ENCODE data around the gene ALG1. TPM values are rescaled to one million over a fixed set of nuclear protein-coding genes. Genes with fewer than 3 reads are reported as not detected.
A peak's percentile ranks its signal among the peaks of the same experiment; 100 is the strongest.
"Not testable (repeated sequence)": the region's sequence is repeated elsewhere in the genome, so short reads cannot be mapped to it uniquely, and the experiment has no call there.

Gene ALG1
- polyA plus RNA-seq, 4 donors: 23.9 to 28.3 (median 25.4) TPM

DNA sequence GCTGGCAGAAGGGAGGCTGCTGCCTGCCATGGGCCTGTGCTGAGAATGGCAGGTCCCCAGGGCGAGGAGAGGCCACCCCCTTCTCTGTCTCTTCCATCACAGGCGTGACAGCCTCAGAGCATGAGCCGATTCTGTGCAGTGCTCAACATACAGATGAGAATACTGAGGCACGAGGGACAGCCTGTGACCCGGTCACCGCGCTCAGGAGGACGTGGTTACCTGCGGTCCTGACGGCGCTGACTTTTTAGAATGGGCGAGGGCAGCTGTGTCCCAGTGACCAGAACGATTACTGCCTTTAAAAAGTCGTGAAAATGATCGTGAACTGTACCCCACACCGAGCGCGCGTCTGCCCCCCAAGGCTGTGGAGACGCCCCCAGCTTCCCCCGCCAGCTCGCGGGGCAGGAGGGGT lies 25.4 kb downstream of the ALG1 start:
- DNase-seq (ENCODE audit: low read depth in 4 of 4, low spot score in 2 of 4): not testable (repeated sequence)

DNA sequence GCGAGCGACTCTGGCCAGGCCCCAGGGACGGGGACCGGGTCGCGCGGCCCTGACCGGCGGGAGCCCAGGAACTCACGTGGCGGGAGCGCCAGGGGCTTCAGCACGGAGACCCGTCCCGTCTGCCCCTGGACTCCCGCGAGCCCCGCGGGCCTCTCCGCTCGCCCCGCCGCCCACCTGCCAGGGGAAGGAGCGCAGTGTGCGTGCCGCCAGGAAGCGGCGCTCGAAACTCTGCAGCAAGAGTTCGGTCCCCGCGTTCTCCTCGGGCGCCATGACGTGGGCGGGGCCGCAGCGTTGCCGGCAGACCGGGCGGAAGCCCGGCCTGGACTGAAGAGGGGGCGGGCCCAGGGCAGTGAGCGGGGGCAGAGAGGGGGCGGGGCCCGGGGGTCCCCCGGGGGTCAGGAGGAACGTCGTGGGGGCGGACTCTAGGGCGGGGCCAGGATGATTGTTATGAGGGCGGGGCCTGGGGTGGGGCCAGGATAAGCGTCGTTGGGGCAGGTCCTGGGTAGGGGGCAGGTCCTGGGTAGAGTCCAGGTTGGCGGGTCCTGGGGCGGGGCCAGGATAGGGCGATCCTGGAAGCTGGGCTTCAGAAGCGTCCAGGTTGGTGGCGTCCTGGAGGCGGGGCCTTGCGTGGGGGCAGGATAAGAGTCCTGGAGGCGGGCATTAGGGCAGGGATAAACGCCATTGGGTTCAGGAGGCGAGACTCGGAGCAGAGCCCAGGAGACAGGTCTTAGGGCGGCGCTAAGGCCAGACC lies 26.0 kb downstream of the ALG1 start, which contains the start of gene EEF2KMT:
Gene EEF2KMT (minus strand): TSS at position 326 of the 751 bp plus-strand sequence. CDS start 56 bp downstream, at position 270.
- peak; percentile 86 to 98 (median 94) for DNase-seq (ENCODE audit: low read depth in 4 of 4, low spot score in 2 of 4)

DNA sequence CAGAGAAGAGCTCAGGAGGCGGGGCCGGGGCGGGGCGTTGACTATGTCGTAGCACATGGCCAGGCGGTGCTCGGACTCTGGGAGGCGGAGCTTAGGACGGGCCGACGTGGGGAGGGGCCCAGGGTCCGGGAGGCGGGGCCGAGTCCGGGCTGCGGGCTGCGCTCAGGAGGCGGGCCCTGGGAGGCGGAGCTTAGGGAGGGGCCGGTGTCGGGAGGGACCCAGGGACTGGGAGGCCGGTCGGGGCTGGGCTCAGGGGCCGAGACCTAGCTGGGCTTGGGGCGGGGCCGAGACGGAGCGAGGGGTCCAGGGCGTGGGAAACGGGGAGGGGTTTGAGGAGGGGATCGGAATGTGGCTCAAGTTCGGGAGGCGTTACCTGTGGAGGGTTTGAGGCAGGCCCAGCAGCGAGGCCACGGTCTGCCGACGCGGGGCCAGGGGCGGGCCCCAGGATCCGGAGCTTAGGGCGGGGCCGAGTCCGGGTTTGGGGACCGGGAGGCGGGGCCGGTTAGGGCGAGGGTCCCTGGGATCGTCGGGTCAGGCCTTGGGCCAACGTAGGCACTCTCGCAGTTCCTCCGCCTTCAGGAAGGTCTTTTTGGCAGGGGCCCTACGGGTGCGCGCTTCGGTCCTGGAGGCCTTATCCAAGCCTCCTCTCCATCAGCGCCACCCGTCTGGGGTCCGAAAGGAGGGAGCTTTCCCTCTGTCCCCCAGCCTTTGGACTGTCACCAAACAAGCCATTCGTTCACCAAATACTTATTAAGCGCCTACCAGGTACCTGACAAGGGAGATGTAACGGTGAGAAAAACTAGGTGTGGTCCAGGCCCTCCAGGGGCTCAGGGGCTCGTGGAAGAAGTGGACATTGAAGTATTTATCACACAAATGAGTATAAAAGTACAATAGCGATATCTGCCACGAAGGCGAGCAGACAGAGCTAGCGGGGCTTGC lies 26.8 kb downstream of the ALG1 start:
- peak in 3 of 4 donors; percentile 32 to 58 (median 56) for DNase-seq (ENCODE audit: low read depth in 4 of 4, low spot score in 2 of 4)

DNA sequence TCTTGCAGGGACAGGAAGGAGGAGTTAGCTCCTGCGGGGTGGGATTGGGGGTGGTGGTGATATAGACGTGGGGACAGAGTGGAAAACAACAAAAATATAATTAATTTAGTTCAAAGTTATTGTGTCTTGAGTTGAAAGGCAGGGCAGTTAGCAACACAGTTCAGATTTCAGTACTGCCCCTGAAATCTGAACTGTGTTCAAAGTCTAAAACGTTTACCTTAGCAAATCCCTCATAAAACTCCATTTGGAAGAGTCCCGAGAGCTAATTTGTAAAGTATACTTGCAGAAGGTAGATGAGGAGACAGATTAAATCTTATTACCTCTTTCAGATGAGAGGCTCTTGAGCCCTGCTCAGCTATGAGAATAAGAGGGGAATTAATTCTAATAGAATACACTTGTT lies 27.5 kb downstream of the ALG1 start:
- DNase-seq (ENCODE audit: low read depth in 4 of 4, low spot score in 2 of 4): not testable (repeated sequence)

DNA sequence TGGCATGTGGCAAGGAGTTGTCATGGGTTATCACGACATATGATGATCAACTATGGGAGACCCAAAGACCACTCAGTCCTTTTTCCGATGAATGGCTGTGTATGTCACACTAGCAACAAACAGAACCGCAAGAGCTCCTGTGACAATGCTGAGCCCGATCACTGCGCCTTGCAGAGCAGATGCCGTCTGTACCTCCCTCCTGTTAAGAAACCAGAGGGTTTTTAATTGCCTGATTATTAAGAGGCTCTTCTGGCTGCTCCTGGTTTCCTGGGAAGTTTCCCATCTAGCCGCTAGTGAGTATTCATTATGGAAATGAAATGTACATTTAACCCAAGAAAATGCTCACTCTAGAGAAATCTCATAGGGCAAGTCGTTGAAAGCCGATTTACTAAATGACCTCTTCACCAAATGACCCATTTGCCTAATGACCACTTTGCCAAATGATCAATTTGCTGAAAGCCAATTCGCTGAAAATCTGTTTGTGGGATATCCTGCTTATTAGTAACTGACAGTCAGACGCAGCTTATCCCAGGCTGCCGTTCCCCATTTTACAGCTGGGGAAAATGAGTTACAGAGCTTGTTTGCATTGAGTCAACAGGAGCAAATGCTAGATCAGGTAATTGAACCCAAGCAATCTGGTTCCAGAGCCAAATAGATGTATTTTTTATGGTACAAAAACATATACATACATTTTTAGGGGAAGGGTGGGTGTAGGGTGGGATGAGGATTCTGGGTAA lies 31.8 kb downstream of the ALG1 start:
- DNase-seq (ENCODE audit: low read depth in 4 of 4, low spot score in 2 of 4): not testable (repeated sequence)

DNA sequence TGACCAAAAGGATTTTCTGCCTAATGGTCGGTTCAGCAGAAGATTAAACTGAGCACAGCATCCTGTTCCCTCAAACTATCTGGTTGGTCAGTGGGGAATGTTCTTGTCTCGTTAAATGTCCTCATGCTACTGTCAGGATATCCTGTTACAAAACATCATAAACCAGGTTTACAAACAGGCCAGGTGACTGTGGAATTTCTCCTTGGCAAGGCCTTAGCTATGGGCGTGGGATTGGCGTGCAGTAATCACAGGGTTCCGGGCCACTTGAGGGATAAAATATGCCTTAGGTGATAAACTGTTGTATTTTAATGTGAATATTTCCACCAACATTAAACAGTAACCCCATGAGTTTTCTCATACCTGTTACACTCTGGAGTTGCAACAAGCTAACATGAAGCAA lies 33.4 kb downstream of the ALG1 start:
- not testable (repeated sequence) for DNase-seq (ENCODE audit: low read depth in 4 of 4, low spot score in 2 of 4)

DNA sequence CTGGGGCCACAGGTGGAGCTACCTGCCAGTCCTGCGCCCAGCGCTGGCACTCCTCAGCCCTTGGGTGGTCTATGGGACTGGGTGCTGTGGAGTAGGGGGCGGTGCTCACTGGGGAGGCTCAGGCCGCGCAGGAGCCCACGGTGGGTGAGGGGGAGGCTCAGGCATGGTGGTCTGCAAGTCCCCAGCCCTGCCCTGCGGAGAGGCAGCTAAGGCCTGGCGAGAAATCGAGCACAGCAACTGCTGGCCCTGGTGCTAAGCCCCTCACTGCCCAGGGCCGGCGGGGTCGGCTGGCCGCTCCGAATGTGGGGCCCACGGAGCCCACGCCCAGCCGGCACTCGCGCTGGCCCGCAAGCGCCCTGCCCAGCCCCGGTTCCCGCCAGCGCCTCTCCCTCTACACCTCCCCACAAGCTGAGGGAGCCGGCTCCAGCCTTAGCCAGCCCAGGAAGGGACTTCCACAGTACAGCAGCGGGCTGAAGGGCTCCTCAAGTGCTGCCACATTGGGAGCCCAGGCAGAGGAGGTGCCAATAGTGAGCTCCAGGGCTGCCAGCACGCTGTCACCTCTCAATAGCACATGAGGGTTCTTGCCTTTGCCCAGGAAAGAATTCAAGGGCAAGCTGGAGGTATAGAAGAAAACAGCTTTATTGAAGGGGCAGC lies 37.0 kb downstream of the ALG1 start:
- no peak for DNase-seq (ENCODE audit: low read depth in 4 of 4, low spot score in 2 of 4)

DNA sequence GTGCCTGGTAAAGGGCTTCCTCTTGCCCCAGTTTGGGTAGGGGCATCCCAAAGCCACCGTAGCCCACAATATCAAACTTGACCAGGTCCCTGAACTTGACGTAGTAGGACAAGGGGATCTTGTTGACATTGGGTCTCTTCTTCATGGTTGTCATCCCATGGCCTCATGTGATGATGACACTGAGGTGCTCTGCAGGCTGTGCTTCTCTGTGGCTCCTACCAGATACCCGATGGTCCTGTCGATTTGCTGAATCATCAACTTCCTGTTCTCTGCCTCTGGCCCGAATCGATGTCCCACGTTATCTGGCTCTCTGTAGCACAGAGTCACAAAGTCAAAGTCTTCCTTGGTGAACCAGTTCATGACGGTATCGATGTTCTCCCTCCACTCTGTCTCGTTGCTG lies 39.3 kb downstream of the ALG1 start:
- not testable (repeated sequence) for DNase-seq (ENCODE audit: low read depth in 4 of 4, low spot score in 2 of 4)

DNA sequence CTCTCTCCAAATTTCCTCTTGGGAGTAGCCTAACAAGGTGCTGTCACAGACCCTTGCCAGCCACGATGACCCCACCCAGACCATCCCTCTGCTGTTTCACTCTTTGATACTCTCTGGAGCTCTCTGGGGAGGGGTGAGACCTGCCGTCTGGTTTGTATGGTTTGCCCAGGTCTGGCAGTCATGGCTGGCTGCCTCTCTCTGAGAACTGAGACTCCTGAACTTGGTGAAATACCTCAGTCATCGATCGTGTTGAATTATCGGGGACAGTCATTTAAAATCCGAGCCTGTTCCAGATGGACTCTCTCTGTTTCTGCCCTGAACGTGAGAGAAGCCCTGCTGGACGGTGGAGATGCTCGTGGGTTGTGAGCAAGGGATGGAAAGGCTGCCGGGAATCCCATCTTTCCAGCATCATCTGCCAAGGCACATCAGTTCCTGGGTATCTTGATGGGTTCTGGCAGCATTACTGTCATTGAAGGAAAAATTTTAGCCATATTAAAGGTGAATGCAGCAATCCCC lies 45.2 kb downstream of the ALG1 start:
- not testable (repeated sequence) for DNase-seq (ENCODE audit: low read depth in 4 of 4, low spot score in 2 of 4)

DNA sequence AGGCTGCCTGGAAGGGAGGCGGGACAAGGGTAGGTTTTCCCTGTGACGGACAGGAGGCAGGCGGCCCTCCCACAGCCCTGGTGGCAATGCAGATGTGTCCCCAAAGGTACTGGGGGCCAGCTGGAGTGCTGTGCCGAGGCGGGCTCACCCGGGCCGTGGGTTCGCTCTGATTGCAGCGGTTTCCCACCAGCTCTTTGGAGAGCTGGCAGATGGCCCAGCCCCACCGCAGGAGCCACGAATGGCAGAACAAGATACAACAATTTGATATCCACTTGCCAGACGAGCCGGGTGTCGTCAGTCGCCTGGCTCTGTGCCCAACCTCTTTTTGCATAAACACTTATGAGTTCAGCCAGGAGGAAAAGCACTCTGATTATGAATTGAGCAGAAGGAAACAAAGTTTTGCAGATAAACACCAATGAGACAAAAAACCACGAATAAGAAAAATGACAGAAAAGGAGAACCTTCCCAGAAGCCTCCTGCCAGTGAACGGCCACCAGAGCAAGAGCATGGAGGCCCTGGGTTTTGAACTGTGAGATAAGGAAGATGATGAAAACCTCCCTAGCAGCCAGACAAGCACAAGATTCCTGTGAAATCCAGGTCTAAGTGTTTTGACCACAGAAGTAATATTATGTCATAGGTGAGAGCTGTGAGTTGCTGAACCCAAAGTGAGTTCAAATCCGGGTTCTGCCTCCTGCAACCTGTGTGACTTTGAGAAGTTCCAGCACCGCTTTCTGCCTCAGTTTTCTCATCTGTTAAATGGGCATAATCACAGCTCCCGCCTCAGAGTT lies 45.9 kb downstream of the ALG1 start:
- DNase-seq (ENCODE audit: low read depth in 4 of 4, low spot score in 2 of 4): not testable (repeated sequence)

DNA sequence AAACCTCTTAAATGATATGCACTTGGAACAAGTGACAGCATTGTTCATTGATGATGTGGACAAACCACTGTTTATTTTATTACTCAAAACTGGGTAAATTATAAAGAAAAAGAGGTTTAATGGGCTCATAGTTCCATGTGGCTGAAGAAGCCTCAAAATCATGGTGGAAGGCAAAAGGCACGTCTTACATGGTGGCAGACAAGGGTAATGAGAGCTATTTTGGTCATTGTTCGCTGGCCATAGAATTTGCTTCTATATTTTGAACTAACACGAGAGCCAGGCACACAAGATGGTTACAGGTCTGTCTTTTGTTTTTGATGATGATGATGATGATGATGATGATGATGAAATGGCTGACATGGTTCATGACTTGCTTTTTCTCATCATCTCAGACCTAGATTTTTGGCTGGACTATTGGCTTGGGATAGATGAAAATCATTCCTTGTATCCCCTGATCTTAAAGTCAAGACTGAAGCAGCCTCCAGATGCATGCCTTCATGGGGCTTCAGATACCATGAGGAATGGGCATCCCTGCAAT lies 59.9 kb downstream of the ALG1 start:
- not testable (repeated sequence) for DNase-seq (ENCODE audit: low read depth in 4 of 4, low spot score in 2 of 4)

DNA sequence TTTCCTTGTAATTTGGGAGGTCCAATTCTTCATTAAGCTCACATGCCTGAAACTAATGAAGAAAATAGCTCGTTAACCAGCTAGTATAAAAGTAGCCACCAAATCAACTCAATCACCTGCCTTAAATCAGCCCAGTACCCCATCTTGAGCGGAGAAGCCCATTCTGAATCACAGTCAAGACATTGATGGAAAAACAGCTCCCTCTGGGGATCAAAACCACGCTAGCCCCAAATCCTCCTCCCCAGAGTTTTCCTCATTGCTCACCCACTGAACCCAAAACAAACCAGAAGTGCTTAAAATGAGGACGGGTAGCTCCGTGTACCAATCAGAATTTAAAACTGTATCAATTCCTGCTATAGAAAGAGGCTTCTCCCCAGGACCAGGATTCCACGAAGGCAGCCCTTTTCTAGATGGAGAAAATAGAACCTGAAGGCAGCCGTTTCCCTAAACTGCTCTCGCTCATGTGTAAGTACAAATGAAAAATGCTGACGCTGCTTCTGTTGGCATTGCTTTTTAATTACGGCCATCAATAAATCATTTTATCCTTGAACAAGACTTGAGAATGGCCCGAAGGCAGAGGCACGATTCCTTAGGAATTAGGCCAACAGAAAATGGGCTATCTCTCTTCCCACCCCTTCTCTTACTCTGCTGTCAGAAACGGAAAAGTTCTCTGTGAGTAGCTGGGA lies 61.4 kb downstream of the ALG1 start:
- not testable (repeated sequence) for DNase-seq (ENCODE audit: low read depth in 4 of 4, low spot score in 2 of 4)

DNA sequence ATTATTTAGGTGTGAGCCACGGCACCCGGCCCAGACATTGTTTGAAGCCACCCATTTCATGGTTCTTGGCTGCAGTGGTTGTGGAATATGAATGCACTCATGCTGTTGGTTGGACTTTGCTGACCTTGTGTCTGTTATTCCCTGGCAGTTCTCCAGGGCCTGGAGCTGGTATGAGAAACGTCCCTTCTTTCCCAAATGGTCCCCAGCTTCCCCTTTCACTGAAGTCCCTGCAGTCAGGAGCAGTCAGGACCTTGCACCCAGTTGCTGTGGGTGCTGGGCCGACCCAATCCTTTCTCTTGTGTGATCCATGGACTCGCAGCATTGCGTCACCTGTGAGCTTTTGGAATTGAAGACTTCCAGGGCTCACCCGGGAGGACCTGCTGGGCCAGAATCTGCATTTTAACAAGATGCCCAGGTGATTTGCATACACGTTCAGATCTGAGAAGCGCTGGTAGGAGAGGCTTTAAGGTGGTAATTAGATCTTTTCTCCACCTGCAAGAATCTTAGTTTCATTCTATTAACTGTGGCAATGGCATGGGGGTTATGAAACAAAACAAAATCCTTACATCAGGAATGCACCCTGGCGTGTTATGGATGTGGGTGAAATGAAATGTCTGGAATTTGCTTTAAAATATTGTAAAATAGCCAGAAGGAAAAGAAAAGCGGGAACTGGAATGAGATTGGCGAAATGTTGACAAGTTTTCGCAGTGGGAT lies 63.3 kb downstream of the ALG1 start:
- DNase-seq (ENCODE audit: low read depth in 4 of 4, low spot score in 2 of 4): not testable (repeated sequence)

Other genes with a start within 250 kb of the ALG1 start
- 100 to 1,000 TPM; 120 to 150 (median 135) TPM for gene GLYR1, start 224.6 kb upstream of the ALG1 start, polyA plus RNA-seq (ENCODE audit: insufficient read length in 4 of 4)
- gene UBN1, start 224.4 kb upstream of the ALG1 start, polyA plus RNA-seq (ENCODE audit: insufficient read length in 4 of 4): 10 to 100 TPM; 30.0 to 45.2 (median 34.5) TPM
- gene PPL, start 134.7 kb upstream of the ALG1 start, polyA plus RNA-seq (ENCODE audit: insufficient read length in 4 of 4): 10 to 100 TPM; 26.5 to 39.9 (median 31.2) TPM
- under 1 TPM; 0.14 to 0.30 (median 0.17) TPM for gene SEC14L5, start 113.5 kb upstream of the ALG1 start, polyA plus RNA-seq (ENCODE audit: insufficient read length in 4 of 4)
- gene NAGPA, start 37.9 kb upstream of the ALG1 start, polyA plus RNA-seq (ENCODE audit: insufficient read length in 4 of 4): 10 to 100 TPM in 3 of 4 donors, 1 to 10 TPM in 1; 8.8 to 14.8 (median 11.5) TPM
- 1 to 10 TPM; 3.2 to 8.1 (median 5.2) TPM for gene C16orf89, start 5.9 kb upstream of the ALG1 start, polyA plus RNA-seq (ENCODE audit: insufficient read length in 4 of 4)
- gene EEF2KMT, start 26.0 kb downstream of the ALG1 start, polyA plus RNA-seq (ENCODE audit: insufficient read length in 4 of 4): 10 to 100 TPM; 11.0 to 15.9 (median 13.5) TPM